ENCODE results near the gene PPP1R14D.

GRCh38 chr15:40782609-40783227, 45.8 kb downstream of the PPP1R14D start:
- TF ChIP-seq CTCF (conservative IDR thresholded peaks at IDR 0.05; ENCODE audit: low read length) (peak; percentile 90), EZH2phosphoT487 (IDR thresholded peaks at IDR 0.05; ENCODE audit: borderline replicate concordance, low read depth, low read length) (no peak)

Data from OCI-LY7 (cell line).